Measurements from ENCODE around the gene PI3. TPM values are rescaled to one million over a fixed set of nuclear protein-coding genes. Genes with fewer than 3 reads are reported as not detected.
A peak's percentile ranks its signal among the peaks of the same experiment; 100 is the strongest.

Gene PI3
- total and polyA plus RNA-seq, 9 of the 15 experiments (the other 6 are each of a cell fraction or from before 2014, with no cell fraction given) = not detected

- TF ChIP-seq GTF2B (IDR thresholded peaks at IDR 0.05; ENCODE audit: extremely low read depth, insufficient read length) (no peak), GABPA (tag; conservative IDR thresholded peaks at IDR 0.05; ENCODE audit: low read depth) (peak; percentile 85), ZBTB12 (CRISPR knock-in tag; IDR thresholded peaks at IDR 0.05) (no peak), CREM (IDR thresholded peaks at IDR 0.05; ENCODE audit: low read depth) (peak; percentile 52), ZC3H4 (CRISPR knock-in tag; IDR thresholded peaks at IDR 0.05; ENCODE audit: borderline replicate concordance) (no peak), ZBTB40 (IDR thresholded peaks at IDR 0.05) (peak; percentile 87), ZBTB40 (CRISPR knock-in tag; IDR thresholded peaks at IDR 0.05) (no peak)
These were observed 36.0 kb upstream of the PI3 start (continued) for GRCh38 chr20:45138561-45139300.

All from K562 (cell line).